Tibial nerve (tissue), 4 donors: ENCODE data around the gene EGFLAM.

ENCODE experiments used
- CTCF ChIP-seq, 5 experiments: fragments of 200-600 bp in 3 of 5; fragments of 450-650 bp in 2 of 5; sonication (generic) in 3 of 5; IDR thresholded peaks; one replicate each; pipeline ENCODE4 v1.5.1; 2016 to 2019; ENCODE audit warnings: antibody characterized with exemption in 5 of 5, mild to moderate bottlenecking in 3 of 5, moderate library complexity in 2 of 5
- EP300 ChIP-seq, 2 donors: sonication (generic); formaldehyde crosslinking; IDR thresholded peaks; one replicate each; pipeline ENCODE4 v1.6.1; 2017; ENCODE audit warnings: antibody characterized with exemption in 2 of 2, mild to moderate bottlenecking in 1 of 2
- POLR2A ChIP-seq, 2 donors: fragments of 450-650 bp; IDR thresholded peaks; one replicate each; pipeline ENCODE4 v1.6.1; 2017; ENCODE audit warnings: antibody characterized with exemption in 2 of 2, mild to moderate bottlenecking in 2 of 2, moderate library complexity in 2 of 2

DNA sequence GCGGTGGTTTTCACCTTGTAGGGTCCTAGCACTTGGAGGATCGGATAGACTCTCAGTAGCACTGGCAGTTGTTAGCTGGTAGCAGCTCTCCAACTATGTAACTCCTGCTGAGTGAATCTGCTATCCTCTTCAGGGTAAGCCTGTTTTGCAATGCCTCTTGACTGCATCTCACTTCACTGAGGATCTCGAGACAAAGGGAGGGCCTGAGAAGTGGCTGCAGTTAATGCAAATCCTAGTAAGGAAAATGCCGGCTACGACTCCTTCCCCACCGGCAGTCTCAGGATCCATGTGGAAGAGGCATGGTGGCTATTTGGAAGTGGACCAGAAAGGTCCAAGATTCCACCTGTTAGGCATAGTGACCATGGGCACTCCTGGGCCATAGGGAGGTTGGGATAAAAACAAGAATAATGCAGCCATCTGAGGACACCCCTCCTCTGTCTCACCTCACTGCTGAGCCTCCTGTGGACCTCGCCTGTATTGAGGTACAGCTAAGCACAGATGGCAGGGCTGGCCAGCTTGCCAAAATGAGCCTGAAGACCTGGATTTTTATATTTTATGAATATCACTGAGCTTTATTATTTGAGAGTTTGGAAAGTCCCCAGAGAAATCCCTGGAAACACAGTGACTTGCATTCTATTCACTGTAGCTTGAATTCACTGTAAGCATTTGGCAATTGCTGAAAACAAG lies 152.1 kb downstream of the EGFLAM start:
- no peak for TF ChIP-seq CTCF (IDR thresholded peaks at IDR 0.05)
- no peak for TF ChIP-seq POLR2A (IDR thresholded peaks at IDR 0.05)
- no peak for TF ChIP-seq EP300 (IDR thresholded peaks at IDR 0.05)
